Transverse colon (tissue), 4 donors: Measurements from ENCODE around the gene S1PR5. TPM values are rescaled to one million over a fixed set of nuclear protein-coding genes. Genes with fewer than 3 reads are reported as not detected.

Experiments
- DNase-seq: peaks from one replicate; pipeline ENCODE4 v3.0.0-alpha.2; 2019
- H3K27ac ChIP-seq, 4 donors: fragments of 200-600 bp; sonication (generic); 2 replicates each; pipeline ENCODE4 v1.5.1; 2016 to 2018; ENCODE audit warnings: inconsistent platforms in 4 of 4
- H3K27me3 ChIP-seq: fragments of 200-600 bp; sonication (generic); 2 replicates; pipeline ENCODE4 v1.5.1; 2017; ENCODE audit warnings: inconsistent platforms
- H3K36me3 ChIP-seq, 4 donors: fragments of 200-600 bp; sonication (generic); 2 replicates each; pipeline ENCODE4 v1.5.1; 2017 to 2019; ENCODE audit warnings: inconsistent platforms in 4 of 4
- H3K4me1 ChIP-seq, 4 donors: fragments of 200-600 bp; sonication (generic); 2 replicates each; pipeline ENCODE4 v1.5.1; 2017 to 2020; ENCODE audit warnings: inconsistent platforms in 4 of 4
- H3K4me3 ChIP-seq, 4 donors: fragments of 200-600 bp; sonication (generic); 1 replicate in 1 of 4; 2 replicates in 3 of 4; pipeline versions ENCODE4 v1.5.1 to v1.6.1; 2017 to 2019; ENCODE audit warnings: inconsistent platforms in 4 of 4
- H3K9me3 ChIP-seq, 2 donors: fragments of 200-600 bp; sonication (generic); 2 replicates each; pipeline ENCODE4 v1.5.1; 2017 to 2019; ENCODE audit warnings: inconsistent platforms in 2 of 2
- EP300 ChIP-seq: sonication (generic); formaldehyde crosslinking; IDR thresholded peaks from one replicate; pipeline ENCODE4 v1.6.1; 2017; ENCODE audit warnings: antibody characterized with exemption, low read depth
- POLR2A ChIP-seq: fragments of 450-650 bp; IDR thresholded peaks from one replicate; pipeline ENCODE4 v1.6.1; 2016; ENCODE audit warnings: antibody characterized with exemption, mild to moderate bottlenecking, moderate library complexity
- POLR2AphosphoS5 ChIP-seq, 3 donors: sonication (generic); formaldehyde crosslinking; IDR thresholded peaks; one replicate each; pipeline ENCODE4 v1.6.1; 2016; ENCODE audit warnings: antibody characterized with exemption in 3 of 3
- WGBS, 2 donors: methylation state at CpG; one replicate each; pipeline ENCODE4 v1.1.5; 2018; ENCODE audit warnings: low coverage in 1 of 2; 5-methylcytosine and 5-hydroxymethylcytosine counted together
- in situ Hi-C, 4 donors: fragments of 200-750 bp; cut with MboI; loops; one replicate each; pipeline versions ENCODE4 v1.15.0 to v1.15.1; 2017; ENCODE audit warnings: low sequenced_read_pairs in 3 of 4, low pct_ligation_motif_present in 1 of 4, low pct_unique_long_range_greater_than_20kb in 1 of 4
- intact Hi-C: fragments of 100-400 bp; cut with DNase I; formaldehyde crosslinking; loops from one replicate; pipeline ENCODE4 v1.15.1; 2023; ENCODE audit warnings: low total_unique reads
- total RNA-seq, 4 donors: library from RNA; depleted of rRNA; stranded (reverse); fragments of >200 nt; gene quantifications; one replicate each; pipeline ENCODE4 v1.1.0, GENCODE V29; 2016
- TF ChIP-seq, protein P1 (sequence below), 5 experiments: fragments of 200-600 bp in 3 of 5; fragments of 450-650 bp in 2 of 5; sonication (generic) in 3 of 5; IDR thresholded peaks; 1 replicate in 2 of 5; 2 replicates in 3 of 5; pipeline ENCODE4 v1.5.1; 2016 to 2017; ENCODE audit warnings: antibody characterized with exemption in 5 of 5, inconsistent platforms in 3 of 5, mild to moderate bottlenecking in 2 of 5, moderate library complexity in 1 of 5

S1PR5 gene
- total RNA-seq, 4 donors from 2014 or later = not detected

GRCh38 chr19:10557603-10558197 lies 40.5 kb upstream of the S1PR5 start:
- WGBS, 2 donors = 93 to 94% methylated on average over 6 to 33 of the region's 33 CpGs
- DNase-seq = no peak
- TF ChIP-seq POLR2A (no peak), POLR2AphosphoS5 (IDR thresholded peaks at IDR 0.05) (no peak), EP300 (no peak)
- TF ChIP-seq, protein P1, sequence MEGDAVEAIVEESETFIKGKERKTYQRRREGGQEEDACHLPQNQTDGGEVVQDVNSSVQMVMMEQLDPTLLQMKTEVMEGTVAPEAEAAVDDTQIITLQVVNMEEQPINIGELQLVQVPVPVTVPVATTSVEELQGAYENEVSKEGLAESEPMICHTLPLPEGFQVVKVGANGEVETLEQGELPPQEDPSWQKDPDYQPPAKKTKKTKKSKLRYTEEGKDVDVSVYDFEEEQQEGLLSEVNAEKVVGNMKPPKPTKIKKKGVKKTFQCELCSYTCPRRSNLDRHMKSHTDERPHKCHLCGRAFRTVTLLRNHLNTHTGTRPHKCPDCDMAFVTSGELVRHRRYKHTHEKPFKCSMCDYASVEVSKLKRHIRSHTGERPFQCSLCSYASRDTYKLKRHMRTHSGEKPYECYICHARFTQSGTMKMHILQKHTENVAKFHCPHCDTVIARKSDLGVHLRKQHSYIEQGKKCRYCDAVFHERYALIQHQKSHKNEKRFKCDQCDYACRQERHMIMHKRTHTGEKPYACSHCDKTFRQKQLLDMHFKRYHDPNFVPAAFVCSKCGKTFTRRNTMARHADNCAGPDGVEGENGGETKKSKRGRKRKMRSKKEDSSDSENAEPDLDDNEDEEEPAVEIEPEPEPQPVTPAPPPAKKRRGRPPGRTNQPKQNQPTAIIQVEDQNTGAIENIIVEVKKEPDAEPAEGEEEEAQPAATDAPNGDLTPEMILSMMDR (IDR thresholded peaks at IDR 0.05) = no peak
- in situ Hi-C loops = no loop called here
- Histone ChIP-seq H3K27ac (no peak overlapping the region), H3K27me3 (no peaks in the 10 kb centered on the region), H3K9me3 (no peaks in the 10 kb centered on the region), H3K36me3 (peaks cover 0 to 33% (median 14%) of the 10 kb centered on the region in 4 donors), H3K4me1 (peaks cover 0 to 8% (median 4%) of the 10 kb centered on the region in 4 donors), H3K4me3 (no peak overlapping the region)
- intact Hi-C loops = no loop called here

DNA sequence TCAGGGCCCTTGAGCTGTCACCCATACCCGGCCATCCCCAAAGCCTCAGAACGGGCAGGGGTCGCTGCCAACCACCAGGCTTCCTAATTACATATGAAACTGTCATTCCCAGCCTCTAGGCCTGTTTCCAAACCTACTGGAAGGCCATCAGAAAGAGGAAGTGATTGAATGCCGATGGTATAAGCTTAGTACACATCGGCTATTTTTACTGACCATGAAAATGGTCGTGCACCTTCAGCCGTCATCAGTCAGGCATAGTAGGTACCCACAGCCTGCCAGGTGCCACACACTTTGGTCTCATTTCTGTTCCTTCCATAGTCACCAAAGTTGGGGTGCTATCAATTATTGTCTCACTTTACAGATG lies 38.3 kb upstream of the S1PR5 start:
- Histone ChIP-seq H3K36me3 (peaks cover 0 to 43% (median 20%) of the 10 kb centered on the region in 4 donors), H3K4me1 (peaks cover 0 to 27% (median 9%) of the 10 kb centered on the region in 4 donors), H3K9me3 (no peaks in the 10 kb centered on the region), H3K4me3 (no peak overlapping the region), H3K27me3 (no peaks in the 10 kb centered on the region), H3K27ac (no peak overlapping the region)
- no peak for DNase-seq
- 85% methylated on average over 7 of the region's 7 CpGs; no CpG with 5 or more reads in 1 of the 2 donors for WGBS, 2 donors
- intact Hi-C loops (no loop called here), in situ Hi-C loops (no loop called here)
- TF ChIP-seq EP300 (no peak), POLR2A (no peak), POLR2AphosphoS5 (IDR thresholded peaks at IDR 0.05) (no peak)
- TF ChIP-seq, protein P1 (IDR thresholded peaks at IDR 0.05) = no peak

DNA sequence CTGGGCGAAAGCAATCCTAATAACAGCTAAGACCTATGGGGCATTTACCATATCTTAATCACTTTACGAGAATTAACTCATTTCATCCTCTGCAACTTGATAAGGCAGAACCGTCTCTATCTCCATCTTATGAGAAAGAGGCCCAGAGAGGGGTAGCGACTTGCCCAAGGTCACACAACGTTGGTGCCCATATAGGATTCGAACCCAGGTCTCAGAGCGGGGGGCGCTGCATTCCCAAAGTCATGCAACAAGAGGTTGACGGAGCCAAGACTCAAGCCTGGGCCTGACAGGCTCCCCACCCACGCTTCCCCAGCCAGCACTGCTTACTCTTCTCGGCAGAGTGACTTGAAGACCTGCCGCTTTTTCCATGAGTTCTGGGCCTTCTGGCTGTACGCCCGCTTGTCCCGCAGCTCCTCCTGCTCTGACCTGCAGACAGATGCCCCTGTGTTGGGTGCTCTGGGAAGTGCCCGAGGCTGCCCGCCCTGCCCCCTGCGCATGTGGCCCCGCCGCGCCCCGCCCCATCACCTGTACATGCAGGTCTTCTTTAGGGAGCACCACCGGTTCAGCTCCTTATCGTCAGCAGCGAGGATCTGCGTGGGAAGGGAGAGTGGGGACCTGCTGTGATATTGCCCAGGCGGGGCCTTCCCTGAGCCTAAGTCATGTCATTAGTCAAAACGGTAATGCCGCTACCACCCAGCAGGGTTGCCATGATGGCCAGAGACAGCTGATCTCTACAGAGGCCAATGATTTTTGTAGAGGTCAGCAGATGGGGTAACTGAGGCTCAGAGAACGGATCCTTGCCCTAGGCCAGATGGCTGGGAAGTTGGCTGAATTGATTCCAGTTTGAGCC lies 37.7 kb upstream of the S1PR5 start:
- 78 to 82% methylated on average over 9 to 17 of the region's 30 CpGs for WGBS, 2 donors
- H3K36me3 ChIP-seq = peaks cover 0 to 38% (median 19%) of the 10 kb centered on the region in 4 donors

DNA sequence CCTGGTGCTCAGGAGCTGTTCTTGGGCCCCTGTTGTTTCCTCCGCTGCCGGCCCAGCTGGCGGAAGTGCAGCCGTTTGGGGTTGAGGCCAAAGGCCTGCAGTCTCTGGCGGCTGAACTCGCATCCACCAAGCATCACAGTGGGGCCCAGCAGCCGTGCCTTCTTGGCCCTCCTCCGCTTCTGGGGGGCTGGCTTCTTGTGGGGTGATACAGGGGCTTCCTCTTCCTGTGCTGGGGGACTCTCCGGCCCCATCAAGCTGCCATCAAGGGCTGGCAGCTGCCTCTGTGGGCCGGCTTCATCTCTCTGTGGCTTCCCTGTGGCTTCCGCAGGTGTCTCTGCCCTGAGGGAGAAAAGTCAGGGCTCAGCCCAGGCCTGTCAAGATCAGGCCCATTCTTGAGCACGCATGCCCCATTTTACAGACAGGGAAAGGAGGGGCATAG lies 36.7 kb upstream of the S1PR5 start:
- TF ChIP-seq EP300 = no peak
- TF ChIP-seq POLR2A = no peak
- TF ChIP-seq POLR2AphosphoS5 (IDR thresholded peaks at IDR 0.05) = no peak
- TF ChIP-seq, protein P1 (IDR thresholded peaks at IDR 0.05) = no peak
- in situ Hi-C loops = no loop called here
- WGBS, 2 donors = 61% methylated on average over 11 of the region's 12 CpGs; no CpG with 5 or more reads in 1 of the 2 donors

More for the DNA sequence above, 37.7 kb upstream of the S1PR5 start:
- no peaks in the 10 kb centered on the region for H3K9me3 ChIP-seq
- intact Hi-C loops (no loop called here), in situ Hi-C loops (no loop called here)
- H3K27me3 ChIP-seq = no peaks in the 10 kb centered on the region
- H3K4me1 ChIP-seq = peaks cover 3 to 33% (median 12%) of the 10 kb centered on the region in 4 donors
- DNase-seq = no peak
- TF ChIP-seq, protein P1 (IDR thresholded peaks at IDR 0.05) = peak in 1 of 5 experiments; percentile 17
- TF ChIP-seq POLR2AphosphoS5 (IDR thresholded peaks at IDR 0.05) = no peak
- no peak for TF ChIP-seq POLR2A
- H3K4me3 ChIP-seq = no peak overlapping the region
- no peak overlapping the region for H3K27ac ChIP-seq

More for the DNA sequence above, 36.7 kb upstream of the S1PR5 start:
- no peaks in the 10 kb centered on the region for H3K27me3 ChIP-seq
- intact Hi-C loops = no loop called here
- H3K36me3 ChIP-seq = peaks cover 0 to 36% (median 17%) of the 10 kb centered on the region in 4 donors
- H3K27ac ChIP-seq = peak overlapping the region; percentile 10 to 35 (median 29)
- no peak overlapping the region for H3K4me3 ChIP-seq
- no peaks in the 10 kb centered on the region for H3K9me3 ChIP-seq
- H3K4me1 ChIP-seq = peaks cover 3 to 41% (median 13%) of the 10 kb centered on the region in 4 donors
- DNase-seq = peak; percentile 46
